A673 (cell line): ENCODE data around the gene MAP3K7CL. TPM values are rescaled to one million over a fixed set of nuclear protein-coding genes. Genes with fewer than 3 reads are reported as not detected.

Experiments used
- BruUV-seq: library from RNA; stranded (reverse); fragments of 400-500 nt; replicated peaks from 2 replicates; lab custom pipeline; 2021; lab: Mats Ljungman, UMichigan
- CTCF ChIA-PET: fragments of 300-600 bp; sonication (Branson Sonifier 250); formaldehyde crosslinking; loops from one replicate; lab custom pipeline; 2022; ENCODE audit warnings: antibody characterized with exemption; lab: Charles Lee
- POLR2A ChIA-PET: fragments of 300-600 bp; sonication (Branson Sonifier 250); formaldehyde crosslinking; loops from one replicate; lab custom pipeline; 2022; ENCODE audit warnings: antibody characterized with exemption; ENCODE audit not compliant: low non-redundant PET; lab: Charles Lee
- DNase-seq: peaks from one replicate; pipeline ENCODE4 v3.0.0-alpha.2; 2015; ENCODE audit warnings: low spot score
- H3K27ac ChIP-seq: fragments of 200-600 bp; sonication (generic); 2 replicates; pipeline ENCODE4 v1.5.1; 2016; ENCODE audit warnings: mixed run types, low read depth, mild to moderate bottlenecking, mixed read lengths, antibody characterized with exemption, low read length; ENCODE audit not compliant: poor library complexity, severe bottlenecking
- H3K27me3 ChIP-seq: fragments of 200-600 bp; sonication (generic); replicated peaks from 2 replicates; pipeline ENCODE4 v1.6.1; 2017; ENCODE audit warnings: mixed run types, low read depth, mild to moderate bottlenecking, mixed read lengths, antibody characterized with exemption, low read length; ENCODE audit not compliant: insufficient read depth, poor library complexity
- H3K36me3 ChIP-seq: fragments of 200-600 bp; sonication (generic); 2 replicates; pipeline ENCODE4 v1.6.1; 2016; ENCODE audit warnings: mixed run types, mild to moderate bottlenecking, mixed read lengths, antibody characterized with exemption, low read length; ENCODE audit not compliant: insufficient read depth, poor library complexity, severe bottlenecking
- H3K4me1 ChIP-seq: fragments of 200-600 bp; sonication (generic); 2 replicates; pipeline ENCODE4 v1.6.1; 2017; ENCODE audit warnings: mixed run types, mild to moderate bottlenecking, mixed read lengths, antibody characterized with exemption, low read length; ENCODE audit not compliant: insufficient read depth, poor library complexity, severe bottlenecking
- H3K4me3 ChIP-seq: fragments of 200-600 bp; sonication (generic); 2 replicates; pipeline ENCODE4 v1.5.1; 2016; ENCODE audit warnings: low read depth, mixed run types, mild to moderate bottlenecking, mixed read lengths, low read length; ENCODE audit not compliant: poor library complexity, severe bottlenecking
- H3K9me3 ChIP-seq: fragments of 200-600 bp; sonication (generic); 2 replicates; pipeline ENCODE4 v1.6.1; 2016; ENCODE audit warnings: mixed run types, low read depth, mild to moderate bottlenecking, mixed read lengths, antibody characterized with exemption, low read length; ENCODE audit not compliant: poor library complexity, severe bottlenecking
- EZH2 ChIP-seq: fragments of 200-600 bp; sonication (generic); IDR thresholded peaks from 2 replicates; pipeline ENCODE4 v1.6.1; 2017; ENCODE audit warnings: borderline replicate concordance, low read depth, mild to moderate bottlenecking, mixed read lengths, antibody characterized with exemption, low read length; ENCODE audit not compliant: poor library complexity, severe bottlenecking
- intact Hi-C: fragments of 100-400 bp; cut with micrococcal nuclease; formaldehyde crosslinking; loops from one replicate; pipeline ENCODE4 v1.10.0; 2022; ENCODE audit not compliant: unreplicated experiment
- total RNA-seq: library from RNA; stranded (reverse); gene quantifications from 2 replicates; pipeline ENCODE4 v1.2.3, GENCODE V29; 2021
- TF ChIP-seq, protein P1 (sequence below): fragments of 300-800, 200-600 bp; sonication (generic); conservative IDR thresholded peaks from 2 replicates; pipeline ENCODE4 v1.5.1; 2017; ENCODE audit warnings: low read depth, mild to moderate bottlenecking, antibody characterized with exemption, low read length, moderate library complexity, mixed read lengths

MAP3K7CL gene
- total RNA-seq, 1 experiment from 2014 or later = 2.2 TPM

DNA sequence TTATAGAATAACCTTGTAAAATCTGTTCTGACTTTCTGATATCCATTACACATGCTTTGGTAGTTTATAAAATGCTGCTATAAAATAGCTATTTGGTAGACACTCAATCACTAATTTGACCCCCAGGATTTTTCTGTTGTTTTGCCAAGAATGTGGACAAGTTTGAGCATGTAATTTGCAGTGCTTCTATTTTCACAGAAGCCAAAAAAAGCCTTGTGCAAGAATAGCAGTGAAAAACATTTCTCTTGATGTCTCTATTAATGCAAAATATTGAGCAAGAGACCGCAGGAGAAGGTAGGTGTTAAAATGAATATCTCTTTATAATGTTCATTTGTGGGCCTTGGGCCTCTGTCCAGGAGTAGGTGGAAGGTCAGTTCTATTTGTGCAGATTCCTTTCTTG is 22.5 kb downstream of the MAP3K7CL start:
- Histone ChIP-seq H3K27me3 (no peaks in the 10 kb centered on the region), H3K36me3 (no peaks in the 10 kb centered on the region), H3K4me3 (no peak overlapping the region), H3K9me3 (no peaks in the 10 kb centered on the region), H3K4me1 (peaks cover 21% of the 10 kb centered on the region), H3K27ac (peak overlapping the region; percentile 14)
- TF ChIP-seq EZH2 = no peak
- TF ChIP-seq, protein P1, sequence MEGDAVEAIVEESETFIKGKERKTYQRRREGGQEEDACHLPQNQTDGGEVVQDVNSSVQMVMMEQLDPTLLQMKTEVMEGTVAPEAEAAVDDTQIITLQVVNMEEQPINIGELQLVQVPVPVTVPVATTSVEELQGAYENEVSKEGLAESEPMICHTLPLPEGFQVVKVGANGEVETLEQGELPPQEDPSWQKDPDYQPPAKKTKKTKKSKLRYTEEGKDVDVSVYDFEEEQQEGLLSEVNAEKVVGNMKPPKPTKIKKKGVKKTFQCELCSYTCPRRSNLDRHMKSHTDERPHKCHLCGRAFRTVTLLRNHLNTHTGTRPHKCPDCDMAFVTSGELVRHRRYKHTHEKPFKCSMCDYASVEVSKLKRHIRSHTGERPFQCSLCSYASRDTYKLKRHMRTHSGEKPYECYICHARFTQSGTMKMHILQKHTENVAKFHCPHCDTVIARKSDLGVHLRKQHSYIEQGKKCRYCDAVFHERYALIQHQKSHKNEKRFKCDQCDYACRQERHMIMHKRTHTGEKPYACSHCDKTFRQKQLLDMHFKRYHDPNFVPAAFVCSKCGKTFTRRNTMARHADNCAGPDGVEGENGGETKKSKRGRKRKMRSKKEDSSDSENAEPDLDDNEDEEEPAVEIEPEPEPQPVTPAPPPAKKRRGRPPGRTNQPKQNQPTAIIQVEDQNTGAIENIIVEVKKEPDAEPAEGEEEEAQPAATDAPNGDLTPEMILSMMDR = no peak
- intact Hi-C loops = no loop called here
- ChIA-PET CTCF (no interaction called here), POLR2A (no interaction called here)
- no TSS peak for BruUV-seq
- no peak for DNase-seq

DNA sequence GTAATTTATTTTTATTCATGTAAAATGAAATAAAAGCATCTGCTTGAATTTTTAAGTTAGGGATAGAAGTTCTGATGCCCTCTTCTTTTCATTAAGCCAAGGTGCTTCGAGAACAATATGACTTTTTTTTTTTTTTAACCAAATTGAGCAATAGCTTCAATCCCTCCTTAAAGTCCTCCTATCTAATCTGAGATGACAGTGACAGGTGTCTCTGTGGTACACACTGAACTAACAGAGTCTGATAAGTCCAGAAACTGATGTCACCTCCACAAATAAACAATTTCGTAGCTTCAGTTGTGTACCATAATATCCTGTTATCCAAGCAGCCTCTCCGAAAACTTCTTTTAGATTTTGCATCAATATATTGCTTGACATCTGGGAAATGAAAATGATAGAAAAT is 23.8 kb downstream of the MAP3K7CL start:
- intact Hi-C loops = no loop called here
- Histone ChIP-seq H3K27me3 (no peaks in the 10 kb centered on the region), H3K9me3 (no peaks in the 10 kb centered on the region), H3K4me3 (no peak overlapping the region), H3K36me3 (no peaks in the 10 kb centered on the region), H3K4me1 (peaks cover 21% of the 10 kb centered on the region), H3K27ac (no peak overlapping the region)
- no TSS peak for BruUV-seq
- TF ChIP-seq EZH2 = no peak
- TF ChIP-seq, protein P1 = no peak
- DNase-seq = no peak
- ChIA-PET POLR2A (no interaction called here), CTCF (no interaction called here)

DNA sequence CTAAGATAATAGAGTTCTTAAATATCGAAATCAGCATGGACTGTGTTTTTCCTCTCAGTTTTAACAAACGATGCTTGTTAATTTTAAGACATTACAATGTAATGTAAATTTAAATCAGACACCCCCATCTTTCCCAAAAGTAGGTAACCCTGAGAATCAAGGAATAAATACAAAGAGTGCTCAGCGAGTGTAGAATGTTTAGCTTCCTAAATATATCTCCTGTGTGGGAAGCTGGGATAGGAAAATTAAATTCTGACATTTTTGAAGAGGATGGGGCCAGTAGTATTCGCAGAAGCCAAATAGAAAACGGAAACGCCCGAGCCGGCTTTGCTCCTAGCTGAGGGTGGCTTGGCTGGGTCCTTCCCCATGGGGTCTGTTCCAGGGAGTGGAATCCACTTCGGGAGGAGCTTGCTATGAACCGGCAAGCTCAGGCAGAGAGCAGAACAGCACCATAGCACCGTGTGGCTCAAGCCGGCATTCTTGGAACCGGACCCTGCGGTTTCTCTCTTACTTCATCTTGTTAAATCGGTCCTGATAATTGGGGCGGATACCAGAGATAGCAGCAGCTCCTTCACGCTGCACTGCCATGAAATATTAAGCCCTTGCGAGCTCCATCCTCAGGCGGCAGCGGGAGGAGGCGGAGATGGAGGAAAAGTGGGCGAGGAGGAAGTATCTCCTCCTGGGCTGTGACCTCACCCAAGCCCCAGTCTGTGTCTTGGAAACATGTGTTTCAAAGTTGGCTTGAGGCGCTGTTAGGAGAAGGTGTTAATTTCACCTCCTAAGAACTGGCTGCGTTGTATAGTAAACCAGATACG is 24.9 kb downstream of the MAP3K7CL start:
- CTCF ChIA-PET = interaction anchor here (0.5 kb wide), 1 partner anchor 66 kb away, joined by 22 read pairs; no protein-coding TSS in a partner anchor
- Histone ChIP-seq H3K36me3 (no peaks in the 10 kb centered on the region), H3K27ac (no peak overlapping the region), H3K27me3 (no peaks in the 10 kb centered on the region), H3K4me3 (peak overlapping the region; percentile 24), H3K4me1 (peaks cover 21% of the 10 kb centered on the region), H3K9me3 (no peaks in the 10 kb centered on the region)
- intact Hi-C loops = no loop called here
- DNase-seq = peak; percentile 45
- BruUV-seq = no TSS peak
- POLR2A ChIA-PET = no interaction called here
- TF ChIP-seq, protein P1 = no peak
- TF ChIP-seq EZH2 = no peak
